Fibroblast of the aortic adventitia (primary cell): ENCODE measurements around the gene NELFCD. TPM values are rescaled to one million over a fixed set of nuclear protein-coding genes. Genes with fewer than 3 reads are reported as not detected.
A peak's percentile ranks its signal among the peaks of the same experiment; 100 is the strongest.
"Not testable (repeated sequence)": the region's sequence is repeated elsewhere in the genome, so short reads cannot be mapped to it uniquely, and the experiment has no call there.

Source experiments
- DNase-seq: peaks from one replicate; pipeline ENCODE4 v3.0.0-alpha.2; 2010; ENCODE audit warnings: low read depth
- H3K4me3 ChIP-seq: 2 replicates; pipeline ENCODE4 v1.5.1; 2011; ENCODE audit warnings: low read depth, mild to moderate bottlenecking, control low read depth, low read length, moderate library complexity
- total RNA-seq: library from RNA; depleted of rRNA; stranded (reverse); fragments of >200 nt; gene quantifications from 2 replicates; pipeline ENCODE4 v1.2.3, GENCODE V29; 2012; ENCODE audit warnings: low replicate concordance
- TF ChIP-seq, protein P1 (sequence below): IDR thresholded peaks from 2 replicates; pipeline ENCODE4 v1.5.1; 2011; ENCODE audit warnings: mild to moderate bottlenecking, low read length, control low read depth, inconsistent platforms; ENCODE audit not compliant: insufficient read depth

The NELFCD gene
- total RNA-seq, 1 donor, result 46.1 TPM

GRCh38 chr20:58982406-58983114 is 1.5 kb downstream of the NELFCD start:
- no peak for DNase-seq
- H3K4me3 ChIP-seq, result peak overlapping the region; percentile 70
- TF ChIP-seq, protein P1, sequence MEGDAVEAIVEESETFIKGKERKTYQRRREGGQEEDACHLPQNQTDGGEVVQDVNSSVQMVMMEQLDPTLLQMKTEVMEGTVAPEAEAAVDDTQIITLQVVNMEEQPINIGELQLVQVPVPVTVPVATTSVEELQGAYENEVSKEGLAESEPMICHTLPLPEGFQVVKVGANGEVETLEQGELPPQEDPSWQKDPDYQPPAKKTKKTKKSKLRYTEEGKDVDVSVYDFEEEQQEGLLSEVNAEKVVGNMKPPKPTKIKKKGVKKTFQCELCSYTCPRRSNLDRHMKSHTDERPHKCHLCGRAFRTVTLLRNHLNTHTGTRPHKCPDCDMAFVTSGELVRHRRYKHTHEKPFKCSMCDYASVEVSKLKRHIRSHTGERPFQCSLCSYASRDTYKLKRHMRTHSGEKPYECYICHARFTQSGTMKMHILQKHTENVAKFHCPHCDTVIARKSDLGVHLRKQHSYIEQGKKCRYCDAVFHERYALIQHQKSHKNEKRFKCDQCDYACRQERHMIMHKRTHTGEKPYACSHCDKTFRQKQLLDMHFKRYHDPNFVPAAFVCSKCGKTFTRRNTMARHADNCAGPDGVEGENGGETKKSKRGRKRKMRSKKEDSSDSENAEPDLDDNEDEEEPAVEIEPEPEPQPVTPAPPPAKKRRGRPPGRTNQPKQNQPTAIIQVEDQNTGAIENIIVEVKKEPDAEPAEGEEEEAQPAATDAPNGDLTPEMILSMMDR, result no peak

DNA sequence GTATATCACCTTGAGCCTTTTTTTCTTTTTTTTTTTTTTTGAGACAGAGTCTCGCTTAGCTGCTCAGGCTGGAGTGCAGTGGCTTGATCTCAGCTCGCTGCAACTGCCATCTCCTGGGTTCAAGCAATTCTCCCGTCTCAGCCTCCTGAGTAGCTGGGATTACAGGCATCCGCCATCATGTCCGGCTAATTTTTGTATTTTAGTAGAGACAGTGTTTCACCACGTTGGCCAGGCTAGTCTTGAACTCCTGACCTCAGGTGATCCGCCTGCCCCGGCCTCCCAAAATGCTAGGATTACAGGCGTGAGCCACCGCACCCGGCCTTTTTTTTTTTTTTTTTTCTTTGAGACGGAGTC is 2.0 kb downstream of the NELFCD start:
- DNase-seq, H3K4me3 ChIP-seq: not testable (repeated sequence)

GRCh38 chr20:58984691-58985090 is 3.6 kb downstream of the NELFCD start:
- H3K4me3 ChIP-seq, result no peak overlapping the region
- DNase-seq, result no peak
- TF ChIP-seq, protein P1, result no peak

GRCh38 chr20:58985656-58986055 is 4.6 kb downstream of the NELFCD start:
- H3K4me3 ChIP-seq, result no peak overlapping the region
- TF ChIP-seq, protein P1, result no peak
- peak; percentile 28 for DNase-seq

GRCh38 chr20:58986286-58986967 is 5.4 kb downstream of the NELFCD start:
- TF ChIP-seq, protein P1, result no peak
- DNase-seq, result no peak
- no peak overlapping the region for H3K4me3 ChIP-seq

DNA sequence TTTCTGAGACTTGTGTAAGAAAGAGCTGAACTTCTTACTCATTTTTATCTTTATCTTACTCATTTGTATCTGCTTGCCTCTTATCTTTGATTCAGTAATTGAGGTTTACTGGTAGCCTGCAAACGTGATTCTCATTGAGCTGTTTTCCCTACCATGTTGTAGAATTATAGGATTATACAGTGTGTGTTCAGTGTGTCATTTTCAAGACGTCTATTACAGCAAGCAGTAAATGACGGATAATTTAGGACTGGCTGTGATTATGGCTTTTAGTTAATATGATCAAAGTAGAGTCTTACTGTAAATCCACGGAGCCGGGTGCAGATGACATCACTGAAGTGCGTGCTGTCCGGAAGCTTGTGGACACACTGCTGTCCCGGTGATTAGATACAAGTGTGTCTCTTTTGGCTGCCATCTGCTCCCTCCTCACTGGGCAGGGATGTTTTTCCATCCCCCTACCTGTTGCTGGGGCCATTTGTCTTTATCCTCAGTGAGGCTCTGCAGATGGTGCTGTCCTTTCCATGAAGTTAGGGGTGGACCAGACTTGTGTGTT is 6.0 kb downstream of the NELFCD start:
- TF ChIP-seq, protein P1, result no peak

DNA sequence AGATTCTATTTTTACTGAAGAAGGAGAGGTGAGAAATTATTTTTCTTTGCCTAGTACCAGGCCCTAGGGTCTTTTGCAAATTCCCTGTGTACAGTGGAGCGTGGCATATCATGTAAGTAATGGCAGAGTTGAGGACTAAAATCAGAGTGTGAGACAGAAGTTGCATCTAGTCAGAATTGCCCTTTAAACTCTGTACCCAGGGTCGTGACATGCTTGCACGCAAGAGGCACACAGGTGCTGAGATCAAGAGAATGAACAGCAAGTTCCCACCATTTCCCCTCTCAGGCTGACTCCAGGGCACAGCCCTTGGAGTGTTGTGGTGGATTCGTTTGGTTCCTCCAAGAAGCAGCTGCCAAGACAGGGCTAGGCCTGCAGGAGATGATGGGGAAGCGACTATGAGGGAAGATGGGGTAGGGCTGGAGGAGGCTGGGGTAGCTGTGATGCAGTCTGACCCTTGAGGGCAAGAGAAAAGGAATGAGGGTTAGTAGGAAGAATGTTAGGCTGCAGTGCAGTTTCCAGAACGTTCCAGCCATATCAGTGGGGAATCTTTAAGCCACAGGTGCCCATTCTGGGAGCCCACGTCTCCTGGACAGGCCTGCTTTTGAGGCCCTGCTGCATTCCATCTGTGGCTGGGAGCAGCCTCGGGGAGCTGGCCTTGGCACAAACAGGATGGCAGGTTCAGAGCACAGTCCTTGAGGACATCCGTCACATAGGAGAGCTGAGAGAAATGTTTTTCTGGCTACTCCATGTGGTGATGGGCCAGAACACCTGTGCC is 6.9 kb downstream of the NELFCD start:
- no peak overlapping the region for H3K4me3 ChIP-seq
- no peak for DNase-seq
- TF ChIP-seq, protein P1, result no peak

More for the DNA sequence above, 6.0 kb downstream of the NELFCD start:
- no peak for DNase-seq
- H3K4me3 ChIP-seq, result no peak overlapping the region
